GM21367 (cell line): ENCODE data around the gene ANGPT4.

ENCODE experiments used
- ATAC-seq: cut with Tn5 transposase; IDR thresholded peaks from one replicate; pipeline ENCODE4 v1.9.1; 2021; ENCODE audit not compliant: unreplicated experiment

Gene ANGPT4

GRCh38 chr20:940926-941325, 24.8 kb upstream of the ANGPT4 start:
- ATAC-seq = no peak

- no peak for ATAC-seq
Observed at GRCh38 chr20:939606-940005, 23.5 kb upstream of the ANGPT4 start.

- no peak for ATAC-seq
Observed at GRCh38 chr20:934186-934840, 18.2 kb upstream of the ANGPT4 start.

GRCh38 chr20:933029-933428, 16.9 kb upstream of the ANGPT4 start:
- ATAC-seq = no peak

GRCh38 chr20:931401-931800, 15.3 kb upstream of the ANGPT4 start:
- no peak for ATAC-seq

GRCh38 chr20:926670-927069, 10.5 kb upstream of the ANGPT4 start:
- ATAC-seq = no peak

- no peak for ATAC-seq
Observed at GRCh38 chr20:925516-925915, 9.4 kb upstream of the ANGPT4 start.

GRCh38 chr20:924639-925038, 8.5 kb upstream of the ANGPT4 start:
- no peak for ATAC-seq

- ATAC-seq = no peak
Observed at GRCh38 chr20:922781-923180, 6.6 kb upstream of the ANGPT4 start.

GRCh38 chr20:921068-921467, 4.9 kb upstream of the ANGPT4 start:
- ATAC-seq = no peak

- ATAC-seq = no peak
Observed at GRCh38 chr20:920311-920710, 4.2 kb upstream of the ANGPT4 start.

- no peak for ATAC-seq
Observed at GRCh38 chr20:919491-919916, 3.4 kb upstream of the ANGPT4 start.

GRCh38 chr20:917416-917815, 1.3 kb upstream of the ANGPT4 start:
- ATAC-seq = no peak

- ATAC-seq = no peak
Observed at GRCh38 chr20:916825-917224, 691 bp upstream of the ANGPT4 start.

- no peak for ATAC-seq
Observed at GRCh38 chr20:914727-915498, 1.2 kb downstream of the ANGPT4 start.

- no peak for ATAC-seq
Observed at GRCh38 chr20:913306-913849, 2.8 kb downstream of the ANGPT4 start.

- no peak for ATAC-seq
Observed at GRCh38 chr20:911882-912600, 4.1 kb downstream of the ANGPT4 start.

- ATAC-seq = no peak
Observed at GRCh38 chr20:910870-911770, 5.0 kb downstream of the ANGPT4 start.

- no peak for ATAC-seq
Observed at GRCh38 chr20:910132-910869, 5.8 kb downstream of the ANGPT4 start.

GRCh38 chr20:909641-910040, 6.5 kb downstream of the ANGPT4 start:
- no peak for ATAC-seq
